ENCODE data around the gene SRI.

Gene SRI

DNA sequence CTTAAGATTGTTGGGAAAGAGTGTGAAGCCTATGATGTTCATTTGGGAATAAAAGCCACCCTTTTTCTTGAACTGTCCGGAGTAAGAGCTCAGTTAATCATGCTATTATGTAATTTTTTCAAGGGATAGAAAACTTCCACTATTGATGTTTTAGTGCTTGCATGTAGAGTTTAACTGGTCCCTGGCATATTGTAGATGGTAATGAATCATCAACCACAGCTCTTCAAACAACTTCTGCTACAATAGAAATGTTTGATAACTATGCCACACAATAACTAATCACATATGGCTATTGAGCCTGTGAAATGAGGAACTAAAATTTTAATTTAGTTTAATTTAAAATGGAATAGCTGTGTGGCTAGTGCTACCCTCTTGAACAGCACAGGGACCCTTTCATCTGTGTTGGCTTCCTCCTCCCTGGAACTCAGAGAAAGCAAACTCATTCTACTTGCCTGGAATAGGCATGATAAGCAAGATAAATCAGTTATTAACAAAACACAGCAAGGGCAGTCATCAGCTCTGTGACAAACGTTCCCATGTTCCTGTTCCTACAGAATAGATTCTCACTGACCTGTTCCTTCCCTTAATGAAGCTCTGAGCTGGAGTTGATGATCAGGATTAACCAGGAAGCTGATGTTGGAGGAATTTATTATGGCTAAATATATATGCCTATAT, 4.9 kb upstream of the SRI start:
- DNase-seq (ENCODE audit: low spot score): no peak

DNA sequence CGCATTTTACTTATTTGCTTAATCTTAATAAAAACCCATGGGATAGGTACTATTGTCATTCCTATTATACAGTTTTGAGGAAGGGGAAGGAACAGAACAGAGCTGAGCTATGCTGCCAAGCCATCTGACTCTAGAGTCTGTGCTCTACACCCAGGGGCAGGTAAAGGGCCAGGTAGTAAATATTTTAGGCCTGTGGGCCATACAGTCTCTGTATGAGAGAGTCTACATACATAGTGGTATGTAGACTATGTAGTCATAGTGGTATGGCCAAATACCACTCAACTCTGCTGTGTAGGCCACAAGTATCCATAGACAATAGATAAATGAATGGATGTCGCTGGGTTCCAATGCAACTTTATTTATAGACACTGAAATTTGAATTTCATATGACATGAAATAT, 3.4 kb upstream of the SRI start:
- DNase-seq (ENCODE audit: low spot score): no peak

DNA sequence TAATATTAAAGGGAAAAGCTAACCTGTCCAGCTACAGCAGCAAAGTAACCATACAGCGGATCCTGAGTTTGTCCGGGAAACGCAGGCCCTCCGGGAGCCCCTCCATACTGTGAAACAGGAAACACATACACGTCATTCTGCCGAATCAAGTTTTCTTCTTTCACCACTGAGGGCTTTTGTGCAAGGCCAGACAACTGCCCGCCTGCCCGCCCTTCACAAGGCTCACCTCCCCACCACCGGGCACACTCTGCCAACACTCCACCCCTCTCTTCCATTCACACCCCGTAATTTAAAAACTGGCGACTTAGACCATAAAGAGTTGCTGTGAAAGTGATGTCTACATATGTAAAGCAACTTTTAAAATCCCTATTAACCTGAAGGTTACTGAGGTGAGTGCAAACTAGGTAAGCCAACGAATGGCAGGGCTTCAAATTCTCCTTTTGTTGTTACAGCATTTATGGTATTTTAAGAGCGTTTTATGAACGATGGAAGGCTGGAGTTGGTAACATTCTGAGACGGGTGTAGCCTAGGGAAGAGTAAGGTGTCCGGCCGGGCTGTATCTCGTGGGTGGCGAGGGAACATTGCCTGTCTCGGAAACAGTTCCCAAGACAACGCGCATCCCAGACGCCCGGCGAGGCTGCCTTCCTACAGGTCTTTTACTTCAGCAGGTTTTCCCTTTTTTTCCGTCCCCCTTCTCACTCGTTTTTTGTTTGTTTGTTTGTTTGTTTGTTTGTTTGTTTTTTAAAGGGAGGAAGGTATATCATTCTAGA, 817 bp downstream of the SRI start:
- DNase-seq (ENCODE audit: low spot score): peak; percentile 40

DNA sequence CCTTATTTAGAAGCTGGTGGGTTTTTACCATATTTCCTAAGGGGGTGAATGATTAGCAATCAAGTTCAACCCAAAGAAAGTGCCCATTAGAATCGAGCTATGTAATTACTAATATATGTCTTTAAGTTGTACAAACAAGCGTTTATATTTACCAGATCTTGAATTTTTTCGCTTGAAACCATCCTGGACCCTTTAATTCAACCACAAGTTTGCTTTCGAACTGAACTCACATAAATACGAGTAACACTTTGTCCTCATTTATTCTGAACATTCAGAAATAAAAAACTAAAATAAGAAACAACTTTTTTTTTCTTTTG, 1.5 kb downstream of the SRI start:
- no peak for DNase-seq (ENCODE audit: low spot score)

DNA sequence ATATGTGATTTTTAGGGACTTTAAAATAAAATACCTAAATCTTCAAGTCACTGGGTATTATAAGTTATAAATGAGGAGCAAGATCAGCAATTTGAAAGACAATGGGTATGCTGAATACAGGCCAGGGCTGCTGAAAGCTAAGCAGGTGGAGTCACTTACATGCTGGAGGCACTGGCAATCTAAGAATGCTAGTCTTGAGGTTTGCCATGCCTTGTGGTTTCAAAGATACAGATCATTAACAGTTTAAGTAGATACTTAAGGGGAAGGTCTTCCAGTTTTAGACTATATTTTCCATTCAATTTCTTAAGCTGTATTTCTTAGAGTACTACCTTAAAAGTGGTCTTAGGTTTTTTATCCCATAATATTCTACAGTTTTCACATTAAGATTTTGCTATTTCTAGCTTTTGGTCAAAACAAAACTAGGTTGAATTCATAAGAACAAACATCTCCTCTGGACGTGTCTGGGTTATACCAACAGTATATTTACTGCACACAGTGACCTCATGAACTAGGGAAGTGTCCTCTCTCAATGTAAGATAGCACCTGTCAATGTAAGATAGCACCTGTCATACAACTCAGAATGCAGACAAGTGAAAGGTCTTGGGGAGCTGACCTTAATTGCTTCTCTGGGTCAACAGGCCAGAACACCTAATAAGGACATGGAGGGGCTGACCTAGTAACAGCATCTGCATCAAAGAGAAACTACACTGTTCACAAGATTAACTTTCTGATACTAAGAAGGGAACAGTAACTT, 2.0 kb downstream of the SRI start:
- no peak for DNase-seq (ENCODE audit: low spot score)

DNA sequence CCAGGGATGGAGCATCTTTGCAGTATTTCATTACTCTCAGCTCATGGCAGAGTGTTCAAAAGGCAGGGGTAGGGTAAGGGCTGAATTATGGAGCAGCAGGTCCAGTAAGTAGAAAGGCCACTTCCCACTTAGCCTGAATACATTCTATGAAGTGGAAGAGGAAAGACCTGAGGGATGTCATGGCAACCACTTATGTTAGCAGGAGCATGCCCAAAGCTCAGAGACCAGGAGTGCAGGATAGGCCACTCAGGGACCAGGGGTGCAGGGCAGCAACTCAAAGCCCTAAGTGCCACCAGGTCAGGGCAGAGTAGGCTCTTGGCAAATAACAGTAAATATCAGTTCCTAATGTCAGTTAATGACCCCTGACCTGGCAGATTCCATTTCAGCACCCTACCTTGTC, 3.6 kb downstream of the SRI start:
- no peak for DNase-seq (ENCODE audit: low spot score)

DNA sequence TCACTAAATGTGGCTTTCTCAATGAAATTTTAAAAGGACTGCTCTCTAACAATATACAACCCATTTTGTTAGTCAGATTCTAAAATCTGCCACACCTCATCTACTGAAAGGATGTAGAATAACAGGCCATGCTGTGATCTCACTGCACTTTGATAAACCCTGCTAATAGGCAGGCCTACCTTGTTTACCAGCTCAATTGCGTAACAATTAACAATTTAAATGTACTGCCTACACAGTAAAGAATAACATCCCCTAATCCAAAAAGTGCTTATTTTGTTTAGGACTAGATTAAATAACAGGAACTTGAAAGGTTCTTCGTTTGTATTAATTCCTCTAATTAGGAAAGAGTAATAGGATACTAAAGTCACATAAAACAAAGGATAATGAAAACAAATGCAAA, 4.5 kb downstream of the SRI start:
- DNase-seq (ENCODE audit: low spot score): no peak

DNA sequence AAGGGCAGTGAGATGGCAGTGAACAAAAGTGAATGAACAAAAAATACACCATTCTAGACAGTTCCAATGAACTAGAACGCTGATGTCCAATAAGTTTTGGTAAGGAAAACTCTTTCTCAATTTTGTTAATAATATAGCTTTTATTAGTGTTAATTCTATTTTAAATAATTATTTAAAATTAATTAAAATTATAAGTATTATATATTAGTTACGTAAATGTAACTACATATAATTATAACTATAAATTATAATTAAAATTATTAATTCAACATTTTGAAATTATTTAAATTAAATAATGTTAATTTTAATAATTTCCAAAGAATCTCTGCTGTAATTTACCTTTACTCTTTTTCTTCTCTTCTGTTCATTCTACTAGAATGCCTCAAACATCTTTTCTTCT, 5.4 kb downstream of the SRI start:
- DNase-seq (ENCODE audit: low spot score): no peak

DNA sequence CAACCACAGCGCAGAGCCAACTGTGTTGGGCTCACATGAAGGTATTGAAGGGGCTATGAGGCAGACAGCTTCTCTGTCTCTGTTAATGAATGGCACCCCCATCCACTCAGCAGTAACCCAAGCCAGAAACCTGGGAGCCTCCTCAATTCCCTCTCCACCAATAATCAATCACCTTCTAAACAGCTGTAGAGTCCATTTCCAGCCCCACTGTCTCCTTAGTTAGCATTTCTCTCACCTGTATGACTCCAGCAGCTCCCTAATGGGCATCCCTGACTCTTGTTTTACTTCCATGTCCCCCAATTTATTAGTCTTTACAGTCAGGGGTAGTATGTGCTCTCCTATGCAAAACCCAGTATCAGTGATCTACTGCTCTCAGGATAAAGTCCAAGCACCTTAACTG, 6.9 kb downstream of the SRI start:
- DNase-seq (ENCODE audit: low spot score): no peak

DNA sequence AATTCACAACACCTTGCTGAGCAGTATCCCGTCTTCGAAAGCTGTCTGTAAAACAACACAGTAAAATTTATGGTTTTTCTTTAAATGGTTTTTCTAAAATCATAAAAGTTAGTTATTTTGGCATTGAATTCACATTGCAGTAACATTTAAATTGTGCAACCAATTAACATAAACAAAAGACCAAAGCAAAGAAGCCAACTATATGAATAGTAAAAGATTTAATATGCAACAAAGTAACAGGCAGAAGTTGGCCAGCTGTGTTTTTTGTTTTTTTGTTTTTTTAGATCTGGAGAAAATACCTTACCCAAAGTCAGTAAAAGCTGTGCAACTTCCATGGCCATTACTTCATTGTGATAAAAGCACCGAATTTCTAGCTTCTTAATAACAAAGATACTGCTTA, 11.3 kb downstream of the SRI start:
- no peak for DNase-seq (ENCODE audit: low spot score)

DNA sequence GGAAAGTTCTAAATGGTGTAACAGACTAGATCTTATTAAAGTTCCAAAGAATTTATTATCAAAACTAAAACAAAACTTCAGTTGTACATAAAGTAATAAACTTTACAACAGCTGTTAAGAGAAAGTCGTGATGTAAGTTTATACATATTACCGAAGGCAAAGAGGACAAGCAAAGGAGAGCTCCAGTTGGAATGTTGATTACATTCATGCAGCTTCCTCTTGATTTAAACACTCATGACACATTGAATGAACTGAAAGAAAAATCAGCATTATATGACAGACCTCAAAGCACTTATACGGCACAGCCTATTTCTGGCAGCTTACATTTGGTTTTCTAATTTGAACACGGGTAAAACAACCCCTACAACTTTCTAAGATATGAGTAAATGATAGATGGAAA, 13.6 kb downstream of the SRI start:
- DNase-seq (ENCODE audit: low spot score): no peak

DNA sequence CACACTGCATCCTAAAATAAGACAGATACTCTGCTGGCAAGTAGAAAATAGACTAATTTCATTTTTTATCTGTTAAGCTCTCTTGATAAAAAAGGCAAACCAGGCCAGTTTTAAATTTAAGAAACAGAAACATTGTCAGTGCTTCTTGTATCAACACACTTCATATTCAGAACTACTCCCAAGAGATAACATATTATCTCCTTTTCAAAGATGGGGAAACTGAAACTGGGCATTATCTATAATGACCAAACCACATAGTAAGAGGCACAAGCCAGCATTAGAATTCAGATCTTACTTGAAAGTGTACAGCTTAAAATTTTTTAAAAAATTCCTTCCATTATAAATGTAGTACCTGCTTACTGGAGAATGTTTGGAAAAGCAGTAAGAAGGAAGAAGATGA, 14.7 kb downstream of the SRI start:
- DNase-seq (ENCODE audit: low spot score): no peak

DNA sequence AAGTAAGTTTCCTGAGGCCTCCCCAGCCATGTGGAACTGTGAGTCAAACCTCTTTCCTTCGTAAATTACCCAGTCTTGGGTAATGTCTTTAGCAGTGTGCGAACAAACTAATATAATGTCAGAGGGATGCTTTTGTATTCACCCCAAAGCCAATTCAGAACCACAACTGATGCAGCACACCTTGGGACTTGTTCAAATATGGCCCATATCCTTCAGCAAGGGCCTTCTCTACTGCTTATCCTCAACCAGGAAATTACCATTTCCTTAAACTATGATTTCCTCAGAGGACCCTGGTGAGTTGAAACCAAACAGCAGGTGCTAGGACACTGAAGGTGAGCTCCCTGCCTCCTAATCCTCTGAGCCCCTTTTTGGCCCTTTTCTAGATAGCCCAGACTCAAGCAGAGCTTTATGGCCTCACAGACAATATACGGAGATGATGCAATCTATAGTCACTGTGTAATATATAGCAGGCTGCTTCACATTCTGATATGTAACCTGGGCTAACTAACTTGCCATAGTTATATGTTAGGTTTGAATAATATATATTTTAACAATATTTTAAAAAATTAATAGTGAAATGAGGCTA, 15.2 kb downstream of the SRI start:
- DNase-seq (ENCODE audit: low spot score): no peak

DNA sequence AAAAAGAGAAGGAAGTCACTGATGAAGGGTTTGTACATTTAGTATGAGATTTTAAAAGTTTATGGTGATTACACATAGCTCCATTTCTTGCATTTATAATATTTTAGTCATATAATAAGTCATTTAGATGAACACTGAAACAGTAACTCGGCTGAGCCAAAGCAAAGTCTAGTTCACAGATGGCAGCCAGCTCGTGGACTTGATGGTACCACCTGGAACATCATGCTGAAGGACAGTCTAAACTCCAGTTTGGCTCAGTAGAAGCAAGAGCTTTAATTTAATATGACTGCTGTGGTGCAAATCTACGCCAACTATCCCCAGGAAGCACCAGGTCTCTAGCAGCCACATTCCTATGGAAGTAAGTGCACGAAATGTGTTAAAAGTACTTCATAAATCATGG, 16.4 kb downstream of the SRI start:
- no peak for DNase-seq (ENCODE audit: low spot score)

DNA sequence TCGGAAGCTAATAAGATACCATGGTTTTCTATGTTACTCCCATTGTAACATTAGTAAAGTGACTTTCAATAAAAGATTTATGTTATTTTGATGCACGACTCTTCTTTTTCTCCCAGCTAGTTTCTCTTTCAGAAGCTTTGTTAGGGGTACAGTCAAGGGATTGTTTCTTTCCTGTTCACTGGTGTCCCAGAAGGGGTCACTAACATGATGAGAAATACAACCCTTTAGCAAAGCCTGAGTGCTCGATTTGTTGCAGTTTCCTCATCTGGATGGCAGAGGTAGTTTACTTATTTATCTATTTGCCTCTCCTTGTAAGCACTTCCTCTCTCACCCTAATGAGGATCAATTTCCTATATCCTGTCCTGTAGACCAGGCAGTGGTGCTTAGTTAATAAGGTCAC, 17.0 kb downstream of the SRI start:
- DNase-seq (ENCODE audit: low spot score): no peak

DNA sequence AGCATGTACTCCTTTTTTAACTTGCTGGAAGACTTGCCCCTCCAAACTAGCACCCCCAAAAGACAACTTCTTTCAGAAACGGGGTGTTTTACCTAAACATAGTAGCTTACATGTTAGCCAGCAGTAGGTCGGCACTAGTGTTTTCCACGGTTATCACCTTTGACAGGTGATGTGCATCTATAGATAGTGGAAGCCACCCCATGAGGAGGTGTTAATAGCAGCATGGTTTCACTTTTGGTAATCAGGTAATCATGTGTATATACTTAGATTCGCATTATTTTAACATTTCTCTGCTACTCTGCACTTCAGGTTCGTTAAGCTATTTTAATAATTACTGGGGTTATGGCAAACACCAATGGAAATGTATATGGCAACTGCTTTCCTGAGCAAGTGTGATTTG, 17.6 kb downstream of the SRI start:
- no peak for DNase-seq (ENCODE audit: low spot score)

DNA sequence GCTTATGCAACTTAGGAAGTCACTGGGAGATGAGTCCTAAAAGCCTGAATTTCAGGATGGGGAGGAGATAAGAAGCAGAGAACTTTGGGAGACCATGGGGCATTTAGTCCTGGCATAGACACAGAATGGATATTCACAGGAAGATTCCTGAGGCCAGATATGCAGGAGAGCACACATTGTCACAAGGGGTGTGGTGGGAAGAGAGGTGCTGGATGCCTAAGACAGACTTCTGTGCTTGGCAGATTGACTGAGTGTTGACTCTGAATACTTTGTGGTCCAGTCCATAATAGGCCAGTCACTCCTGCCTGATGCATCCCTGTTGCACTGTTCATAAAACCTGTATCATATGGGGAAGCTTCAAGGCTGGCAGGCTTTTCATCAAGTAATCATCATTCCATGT, 18.5 kb downstream of the SRI start:
- DNase-seq (ENCODE audit: low spot score): no peak

DNA sequence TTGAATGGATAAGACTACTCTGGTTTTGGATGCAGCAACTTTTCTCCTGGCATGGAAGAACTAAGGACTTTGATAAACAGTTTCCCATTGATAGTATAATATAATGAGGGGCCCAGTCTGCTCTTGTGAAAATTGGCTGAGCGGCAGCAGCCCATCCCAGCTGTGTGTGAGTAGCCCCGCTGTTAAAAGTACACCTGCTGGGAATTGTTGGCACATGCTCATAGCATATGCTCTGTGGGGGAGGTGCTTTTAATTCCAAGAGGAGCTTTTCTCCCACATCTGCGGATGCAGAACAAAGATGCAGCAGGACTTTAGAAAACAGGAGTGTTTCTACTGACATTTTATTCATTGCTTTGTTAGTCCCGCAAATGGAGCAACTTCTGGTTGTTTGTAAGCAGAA, 19.0 kb downstream of the SRI start:
- no peak for DNase-seq (ENCODE audit: low spot score)

DNA sequence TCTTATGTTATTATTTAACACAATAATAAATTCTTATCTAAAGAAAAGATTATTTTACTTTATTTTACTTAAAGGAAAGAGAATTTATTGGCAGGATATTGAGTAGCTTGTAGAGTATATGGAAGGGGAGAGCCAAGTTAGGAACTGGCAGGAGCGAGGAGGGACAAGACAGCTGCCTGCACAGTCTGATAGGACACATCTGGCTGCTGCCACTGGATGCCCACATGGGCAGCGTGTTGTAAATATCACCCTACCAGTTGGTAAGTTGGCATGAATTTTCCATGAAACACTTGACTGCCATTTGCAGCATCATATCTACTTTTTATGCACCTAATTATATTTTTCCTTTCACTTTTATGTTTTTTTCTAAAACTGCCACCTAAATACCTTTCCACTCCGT, 19.6 kb downstream of the SRI start:
- DNase-seq (ENCODE audit: low spot score): no peak

DNA sequence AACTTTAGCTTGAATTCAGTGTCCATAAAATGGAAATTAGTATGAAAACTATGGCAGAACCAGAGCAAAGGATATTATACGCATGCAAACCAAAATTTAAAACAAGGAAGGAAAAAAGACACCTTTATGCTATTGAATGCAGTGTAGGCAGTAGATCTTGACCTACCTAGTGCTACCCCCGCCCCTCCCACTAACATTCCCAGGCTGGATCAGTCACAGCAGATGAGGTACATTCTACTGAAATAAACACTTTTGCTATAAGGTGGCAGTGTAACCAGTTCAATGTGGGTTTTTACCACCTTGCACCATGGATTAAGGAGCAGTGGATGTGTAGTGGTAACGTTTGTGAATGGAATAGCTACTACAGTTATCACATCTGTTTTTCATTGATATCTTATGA, 27.9 kb downstream of the SRI start:
- peak; percentile 18 for DNase-seq (ENCODE audit: low spot score)

DNA sequence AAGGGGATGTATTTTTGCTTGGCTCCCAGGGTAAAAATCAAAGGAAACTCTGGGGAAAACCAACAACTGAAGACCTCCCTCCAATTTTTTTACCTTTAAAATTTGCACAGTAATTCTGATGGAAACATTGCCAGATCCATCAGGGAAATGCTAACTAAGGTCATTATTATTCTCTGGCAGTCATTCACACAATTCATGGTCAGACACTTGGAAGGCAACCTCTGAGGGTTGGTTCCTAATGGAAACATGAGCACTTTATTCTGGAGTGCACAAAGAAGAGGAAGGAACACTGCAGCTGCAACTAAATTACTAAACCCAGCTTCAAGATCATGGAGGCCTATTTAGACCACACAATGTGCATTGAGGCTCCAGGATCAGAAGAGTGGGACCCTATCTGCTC, 34.2 kb downstream of the SRI start:
- peak; percentile 10 for DNase-seq (ENCODE audit: low spot score)

DNA sequence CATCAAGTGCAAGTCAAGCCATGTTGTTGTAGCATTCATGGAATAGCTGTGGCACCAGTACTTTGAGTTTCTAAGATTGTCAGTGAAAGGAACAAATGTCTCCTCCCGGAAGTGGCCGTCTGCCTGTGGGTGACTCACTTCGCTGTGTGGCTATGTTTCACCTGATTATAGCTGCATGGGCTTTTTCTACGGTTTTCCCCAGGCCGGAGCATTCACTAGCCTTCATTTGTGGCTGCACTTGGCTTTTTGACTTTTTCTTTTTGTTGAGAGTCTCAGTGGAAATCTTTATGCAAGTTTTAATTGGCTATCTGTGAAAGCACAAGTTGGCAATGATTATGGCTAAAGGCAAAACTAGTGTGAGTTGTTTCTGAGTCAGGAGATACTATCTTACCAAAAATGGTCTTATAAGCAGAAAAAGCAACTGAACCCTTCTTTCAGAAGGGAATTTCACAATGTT, 35.0 kb downstream of the SRI start:
- DNase-seq (ENCODE audit: low spot score): no peak

DNA sequence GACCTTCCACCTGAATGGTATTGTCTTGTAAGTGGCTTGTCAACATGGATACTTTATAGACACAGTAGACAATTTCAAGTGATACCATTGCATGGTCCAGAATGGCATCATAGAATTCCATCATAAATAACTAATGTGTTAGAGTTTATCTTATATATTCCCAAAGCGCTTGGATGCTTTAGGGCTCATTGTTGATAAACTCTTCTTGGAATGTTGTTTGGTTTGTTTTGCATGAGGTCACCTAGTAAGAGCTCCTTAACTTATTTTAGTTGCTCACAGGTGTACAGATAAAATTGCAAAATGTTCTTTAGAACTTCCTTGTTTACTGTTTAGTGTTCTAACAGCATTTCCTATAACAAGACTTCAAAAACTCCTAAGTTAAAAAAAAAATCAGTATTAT, 36.8 kb downstream of the SRI start:
- no peak for DNase-seq (ENCODE audit: low spot score)

All from putamen (tissue), 1 donor.